A673 (cell line): ENCODE data around the gene AJAP1.

Experiments used
- EZH2 ChIP-seq: fragments of 200-600 bp; sonication (generic); IDR thresholded peaks from 2 replicates; pipeline ENCODE4 v1.6.1; 2017; ENCODE audit warnings: borderline replicate concordance, low read depth, mild to moderate bottlenecking, mixed read lengths, antibody characterized with exemption, low read length; ENCODE audit not compliant: poor library complexity, severe bottlenecking
- TF ChIP-seq, protein P1 (sequence below): fragments of 300-800, 200-600 bp; sonication (generic); conservative IDR thresholded peaks from 2 replicates; pipeline ENCODE4 v1.5.1; 2017; ENCODE audit warnings: low read depth, mild to moderate bottlenecking, antibody characterized with exemption, low read length, moderate library complexity, mixed read lengths

DNA sequence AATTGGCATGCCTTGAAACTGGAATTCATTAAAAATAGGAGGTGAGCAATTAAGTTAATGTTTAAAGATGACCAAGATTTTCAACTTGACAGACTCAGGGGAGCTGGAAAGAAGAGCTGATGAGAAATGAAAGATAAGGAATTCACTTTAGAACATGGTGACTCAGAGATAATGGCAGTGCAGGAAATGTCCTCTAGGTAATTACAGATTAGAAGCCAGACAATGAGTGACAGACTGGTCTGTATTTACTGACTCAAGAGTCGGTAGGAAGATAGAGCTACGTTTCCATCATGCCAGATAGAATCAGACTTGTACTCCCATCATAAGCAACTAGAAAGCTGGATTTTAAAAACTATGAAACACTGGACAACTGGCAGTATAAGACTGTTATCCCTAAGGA is 151.6 kb downstream of the AJAP1 start:
- TF ChIP-seq, protein P1, sequence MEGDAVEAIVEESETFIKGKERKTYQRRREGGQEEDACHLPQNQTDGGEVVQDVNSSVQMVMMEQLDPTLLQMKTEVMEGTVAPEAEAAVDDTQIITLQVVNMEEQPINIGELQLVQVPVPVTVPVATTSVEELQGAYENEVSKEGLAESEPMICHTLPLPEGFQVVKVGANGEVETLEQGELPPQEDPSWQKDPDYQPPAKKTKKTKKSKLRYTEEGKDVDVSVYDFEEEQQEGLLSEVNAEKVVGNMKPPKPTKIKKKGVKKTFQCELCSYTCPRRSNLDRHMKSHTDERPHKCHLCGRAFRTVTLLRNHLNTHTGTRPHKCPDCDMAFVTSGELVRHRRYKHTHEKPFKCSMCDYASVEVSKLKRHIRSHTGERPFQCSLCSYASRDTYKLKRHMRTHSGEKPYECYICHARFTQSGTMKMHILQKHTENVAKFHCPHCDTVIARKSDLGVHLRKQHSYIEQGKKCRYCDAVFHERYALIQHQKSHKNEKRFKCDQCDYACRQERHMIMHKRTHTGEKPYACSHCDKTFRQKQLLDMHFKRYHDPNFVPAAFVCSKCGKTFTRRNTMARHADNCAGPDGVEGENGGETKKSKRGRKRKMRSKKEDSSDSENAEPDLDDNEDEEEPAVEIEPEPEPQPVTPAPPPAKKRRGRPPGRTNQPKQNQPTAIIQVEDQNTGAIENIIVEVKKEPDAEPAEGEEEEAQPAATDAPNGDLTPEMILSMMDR = no peak
- no peak for TF ChIP-seq EZH2
